ENCODE measurements around the gene ITGB7.

The ITGB7 gene, protein sequence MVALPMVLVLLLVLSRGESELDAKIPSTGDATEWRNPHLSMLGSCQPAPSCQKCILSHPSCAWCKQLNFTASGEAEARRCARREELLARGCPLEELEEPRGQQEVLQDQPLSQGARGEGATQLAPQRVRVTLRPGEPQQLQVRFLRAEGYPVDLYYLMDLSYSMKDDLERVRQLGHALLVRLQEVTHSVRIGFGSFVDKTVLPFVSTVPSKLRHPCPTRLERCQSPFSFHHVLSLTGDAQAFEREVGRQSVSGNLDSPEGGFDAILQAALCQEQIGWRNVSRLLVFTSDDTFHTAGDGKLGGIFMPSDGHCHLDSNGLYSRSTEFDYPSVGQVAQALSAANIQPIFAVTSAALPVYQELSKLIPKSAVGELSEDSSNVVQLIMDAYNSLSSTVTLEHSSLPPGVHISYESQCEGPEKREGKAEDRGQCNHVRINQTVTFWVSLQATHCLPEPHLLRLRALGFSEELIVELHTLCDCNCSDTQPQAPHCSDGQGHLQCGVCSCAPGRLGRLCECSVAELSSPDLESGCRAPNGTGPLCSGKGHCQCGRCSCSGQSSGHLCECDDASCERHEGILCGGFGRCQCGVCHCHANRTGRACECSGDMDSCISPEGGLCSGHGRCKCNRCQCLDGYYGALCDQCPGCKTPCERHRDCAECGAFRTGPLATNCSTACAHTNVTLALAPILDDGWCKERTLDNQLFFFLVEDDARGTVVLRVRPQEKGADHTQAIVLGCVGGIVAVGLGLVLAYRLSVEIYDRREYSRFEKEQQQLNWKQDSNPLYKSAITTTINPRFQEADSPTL
- long read RNA-seq, partial matches to known transcripts: 0 of 1 reads
- long read RNA-seq, other reads (novel, unspliced or antisense): 0 of 1 reads

DNA sequence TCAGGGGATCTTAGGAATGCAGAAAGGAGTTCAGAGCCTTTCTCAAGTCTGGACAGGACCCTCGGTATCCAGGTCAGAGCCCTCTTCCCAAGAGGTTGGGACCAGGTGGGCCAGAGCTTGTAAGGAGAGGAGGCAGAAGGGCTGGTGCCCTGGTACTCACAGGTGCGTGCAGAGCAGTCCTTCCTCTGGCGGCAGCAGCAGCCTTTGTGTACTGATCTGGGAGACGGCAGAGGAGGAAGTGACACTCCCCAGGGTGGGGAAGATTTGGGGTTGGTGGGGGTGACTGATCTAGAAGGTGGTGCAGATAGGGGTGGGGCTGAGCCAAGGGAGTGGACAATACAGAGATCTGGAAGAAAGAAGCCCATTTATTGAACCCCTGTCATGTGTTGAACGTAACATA lies at the start of gene ITGB7:
Gene ITGB7, minus strand, starts transcription at position 210 of the 400 bp plus-strand sequence. CDS start 6,808 bp downstream, outside the sequence.
- Histone ChIP-seq H3K27me3 (ENCODE audit: insufficient read depth, poor library complexity, severe bottlenecking) (no peaks in the 10 kb centered on the region), H3K27ac (replicated peaks) (peak within 1 kb of the TSS; percentile 72), H3K4me3 (replicated peaks; ENCODE audit: insufficient read depth, low read length) (peak within 1 kb of the TSS; percentile 28)
- DNase-seq (ENCODE audit: low read depth in 1 of 2, low spot score in 1 of 2): peak; percentile 75 to 79
- TF ChIP-seq, protein P1, sequence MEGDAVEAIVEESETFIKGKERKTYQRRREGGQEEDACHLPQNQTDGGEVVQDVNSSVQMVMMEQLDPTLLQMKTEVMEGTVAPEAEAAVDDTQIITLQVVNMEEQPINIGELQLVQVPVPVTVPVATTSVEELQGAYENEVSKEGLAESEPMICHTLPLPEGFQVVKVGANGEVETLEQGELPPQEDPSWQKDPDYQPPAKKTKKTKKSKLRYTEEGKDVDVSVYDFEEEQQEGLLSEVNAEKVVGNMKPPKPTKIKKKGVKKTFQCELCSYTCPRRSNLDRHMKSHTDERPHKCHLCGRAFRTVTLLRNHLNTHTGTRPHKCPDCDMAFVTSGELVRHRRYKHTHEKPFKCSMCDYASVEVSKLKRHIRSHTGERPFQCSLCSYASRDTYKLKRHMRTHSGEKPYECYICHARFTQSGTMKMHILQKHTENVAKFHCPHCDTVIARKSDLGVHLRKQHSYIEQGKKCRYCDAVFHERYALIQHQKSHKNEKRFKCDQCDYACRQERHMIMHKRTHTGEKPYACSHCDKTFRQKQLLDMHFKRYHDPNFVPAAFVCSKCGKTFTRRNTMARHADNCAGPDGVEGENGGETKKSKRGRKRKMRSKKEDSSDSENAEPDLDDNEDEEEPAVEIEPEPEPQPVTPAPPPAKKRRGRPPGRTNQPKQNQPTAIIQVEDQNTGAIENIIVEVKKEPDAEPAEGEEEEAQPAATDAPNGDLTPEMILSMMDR (IDR thresholded peaks at IDR 0.05; ENCODE audit: insufficient read depth, low read length): no peak
- TF ChIP-seq SPI1 (IDR thresholded peaks at IDR 0.05; ENCODE audit: borderline replicate concordance, low read depth): peak; percentile 77

DNA sequence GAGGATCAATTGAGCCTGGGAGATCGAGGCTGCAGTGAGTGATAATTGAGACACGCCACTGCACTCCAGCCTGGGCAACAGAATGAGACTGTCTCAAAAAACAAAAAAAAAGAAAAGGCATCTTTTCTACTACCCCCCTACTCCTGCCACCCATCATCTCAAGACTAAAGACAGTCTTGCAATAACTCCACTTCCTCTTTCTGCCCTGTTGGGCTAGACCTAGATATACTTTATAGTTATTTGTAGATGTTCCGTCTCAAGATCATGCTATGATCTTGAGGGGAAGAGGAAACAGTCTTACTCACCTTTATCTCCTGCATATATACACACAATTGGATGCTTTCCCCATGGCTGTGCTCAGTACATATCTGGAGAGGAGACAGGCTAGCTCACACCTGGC lies 48.9 kb upstream of the ITGB7 start:
- peak in 1 of 2 experiments; percentile 76 for DNase-seq (ENCODE audit: low read depth in 1 of 2, low spot score in 1 of 2)
- no peak overlapping the region for H3K4me3 ChIP-seq (replicated peaks; ENCODE audit: insufficient read depth, low read length)
- H3K27me3 ChIP-seq (ENCODE audit: insufficient read depth, poor library complexity, severe bottlenecking): no peaks in the 10 kb centered on the region
- TF ChIP-seq, protein P2, sequence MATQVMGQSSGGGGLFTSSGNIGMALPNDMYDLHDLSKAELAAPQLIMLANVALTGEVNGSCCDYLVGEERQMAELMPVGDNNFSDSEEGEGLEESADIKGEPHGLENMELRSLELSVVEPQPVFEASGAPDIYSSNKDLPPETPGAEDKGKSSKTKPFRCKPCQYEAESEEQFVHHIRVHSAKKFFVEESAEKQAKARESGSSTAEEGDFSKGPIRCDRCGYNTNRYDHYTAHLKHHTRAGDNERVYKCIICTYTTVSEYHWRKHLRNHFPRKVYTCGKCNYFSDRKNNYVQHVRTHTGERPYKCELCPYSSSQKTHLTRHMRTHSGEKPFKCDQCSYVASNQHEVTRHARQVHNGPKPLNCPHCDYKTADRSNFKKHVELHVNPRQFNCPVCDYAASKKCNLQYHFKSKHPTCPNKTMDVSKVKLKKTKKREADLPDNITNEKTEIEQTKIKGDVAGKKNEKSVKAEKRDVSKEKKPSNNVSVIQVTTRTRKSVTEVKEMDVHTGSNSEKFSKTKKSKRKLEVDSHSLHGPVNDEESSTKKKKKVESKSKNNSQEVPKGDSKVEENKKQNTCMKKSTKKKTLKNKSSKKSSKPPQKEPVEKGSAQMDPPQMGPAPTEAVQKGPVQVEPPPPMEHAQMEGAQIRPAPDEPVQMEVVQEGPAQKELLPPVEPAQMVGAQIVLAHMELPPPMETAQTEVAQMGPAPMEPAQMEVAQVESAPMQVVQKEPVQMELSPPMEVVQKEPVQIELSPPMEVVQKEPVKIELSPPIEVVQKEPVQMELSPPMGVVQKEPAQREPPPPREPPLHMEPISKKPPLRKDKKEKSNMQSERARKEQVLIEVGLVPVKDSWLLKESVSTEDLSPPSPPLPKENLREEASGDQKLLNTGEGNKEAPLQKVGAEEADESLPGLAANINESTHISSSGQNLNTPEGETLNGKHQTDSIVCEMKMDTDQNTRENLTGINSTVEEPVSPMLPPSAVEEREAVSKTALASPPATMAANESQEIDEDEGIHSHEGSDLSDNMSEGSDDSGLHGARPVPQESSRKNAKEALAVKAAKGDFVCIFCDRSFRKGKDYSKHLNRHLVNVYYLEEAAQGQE (IDR thresholded peaks at IDR 0.05; ENCODE audit: insufficient replicate concordance, low read depth): no peak
- TF ChIP-seq SPI1 (IDR thresholded peaks at IDR 0.05; ENCODE audit: borderline replicate concordance, low read depth): peak; percentile 100
- peak overlapping the region; percentile 24 for H3K27ac ChIP-seq (replicated peaks)

DNA sequence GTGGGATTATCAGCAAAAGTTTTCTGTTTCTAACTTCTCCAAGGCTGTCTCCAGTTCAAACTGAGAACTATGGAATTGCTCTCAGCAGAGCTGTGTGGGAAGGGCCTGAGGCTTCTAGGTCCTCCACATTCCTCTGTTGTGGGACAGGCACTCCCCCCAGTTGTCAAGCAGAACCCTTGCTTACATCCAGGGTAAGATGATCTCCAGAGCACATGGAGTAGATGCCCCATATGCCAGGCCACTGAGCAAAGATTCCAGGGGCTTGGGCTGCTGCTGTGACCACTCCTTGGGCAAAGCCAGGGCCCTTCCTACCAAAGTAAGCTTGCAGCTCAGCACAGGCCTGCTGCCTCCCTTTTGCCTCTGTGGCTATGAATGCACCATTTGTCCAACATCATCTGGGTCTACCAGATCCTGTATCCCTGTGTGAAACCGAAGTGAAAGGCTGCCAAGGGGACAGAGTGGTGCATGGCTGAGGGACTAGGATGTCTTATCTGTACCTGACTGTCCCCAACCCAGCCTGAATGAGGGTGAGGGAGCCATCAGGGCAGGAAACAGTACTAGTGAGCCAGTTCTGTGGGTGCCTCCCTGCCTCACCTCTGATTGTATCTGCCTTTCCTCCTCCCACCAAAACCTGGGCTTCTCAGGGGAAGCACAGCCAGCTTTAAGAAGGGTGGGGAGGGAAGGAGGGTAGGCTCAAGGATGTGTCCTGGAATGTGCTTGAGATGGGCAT lies 47.9 kb upstream of the ITGB7 start:
- no peak overlapping the region; the same call in 1 of the 2 replicates for H3K27ac ChIP-seq (replicated peaks)
- no peaks in the 10 kb centered on the region for H3K27me3 ChIP-seq (ENCODE audit: insufficient read depth, poor library complexity, severe bottlenecking)
- no peak overlapping the region for H3K4me3 ChIP-seq (replicated peaks; ENCODE audit: insufficient read depth, low read length)
- DNase-seq (ENCODE audit: low read depth in 1 of 2, low spot score in 1 of 2): no peak
- TF ChIP-seq, protein P1 (IDR thresholded peaks at IDR 0.05; ENCODE audit: insufficient read depth, low read length): no peak
- TF ChIP-seq, protein P2 (IDR thresholded peaks at IDR 0.05; ENCODE audit: insufficient replicate concordance, low read depth): no peak
- no peak for TF ChIP-seq GABPA (IDR thresholded peaks at IDR 0.05; ENCODE audit: low read depth)
- no peak for TF ChIP-seq POLR2AphosphoS5 (IDR thresholded peaks at IDR 0.05; ENCODE audit: low read depth)
- no peak for TF ChIP-seq SPI1 (IDR thresholded peaks at IDR 0.05; ENCODE audit: borderline replicate concordance, low read depth)
